Activated CD4-positive, alpha-beta T cell treated with anti-CD3 and anti-CD28 coated beads for 1 hour (primary cell): Measurements from ENCODE around the gene EXOC3L4.
"Not testable (repeated sequence)": the region's sequence is repeated elsewhere in the genome, so short reads cannot be mapped to it uniquely, and the experiment has no call there.

Experiments used
- DNase-seq: peaks from one replicate; pipeline ENCODE4 v3.0.0-alpha.2; 2020

Gene EXOC3L4

DNA sequence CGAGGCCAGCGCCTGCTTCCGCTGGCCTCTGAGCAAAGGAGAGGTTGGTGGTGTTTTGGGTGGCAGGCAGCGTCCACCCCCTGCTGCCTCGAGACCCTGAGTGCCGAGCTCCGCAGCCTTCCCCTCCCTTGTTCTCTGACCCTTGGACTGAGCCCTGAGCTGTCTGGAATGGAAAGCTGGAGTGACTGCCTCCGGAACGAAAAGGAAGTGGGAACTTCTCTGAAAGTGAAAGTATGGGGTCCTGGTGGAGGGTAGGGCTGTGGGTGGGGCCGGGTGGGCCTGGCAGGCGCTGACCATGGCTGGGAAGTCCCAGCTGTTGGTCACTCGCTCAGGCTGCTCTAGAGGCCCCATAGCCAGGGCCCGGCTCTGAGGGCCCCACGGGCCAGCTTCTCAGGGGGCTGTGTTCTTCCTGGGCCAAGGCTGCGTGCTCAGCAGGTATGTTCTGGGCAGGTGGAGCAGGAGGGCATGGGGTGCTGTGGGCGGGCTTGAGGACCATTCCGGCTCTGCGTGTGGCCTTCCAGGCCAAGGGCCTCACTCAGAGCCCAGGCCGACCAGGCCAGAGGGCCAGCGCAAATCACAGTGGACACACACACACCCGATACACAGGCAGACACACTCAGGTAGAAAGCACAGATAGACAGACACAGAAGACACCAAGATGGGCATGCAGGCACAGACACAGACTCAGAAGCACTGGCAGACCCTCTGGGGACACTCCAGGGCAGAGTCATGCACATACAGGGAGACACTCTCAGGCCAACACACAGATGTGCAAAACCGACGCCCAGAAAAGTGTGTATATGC, at the start of gene EXOC3L4:
Gene EXOC3L4 (plus strand): TSS at position 320 of the 804 bp plus-strand sequence. CDS start 5,495 bp downstream, outside the sequence.
- DNase-seq, result no peak

DNA sequence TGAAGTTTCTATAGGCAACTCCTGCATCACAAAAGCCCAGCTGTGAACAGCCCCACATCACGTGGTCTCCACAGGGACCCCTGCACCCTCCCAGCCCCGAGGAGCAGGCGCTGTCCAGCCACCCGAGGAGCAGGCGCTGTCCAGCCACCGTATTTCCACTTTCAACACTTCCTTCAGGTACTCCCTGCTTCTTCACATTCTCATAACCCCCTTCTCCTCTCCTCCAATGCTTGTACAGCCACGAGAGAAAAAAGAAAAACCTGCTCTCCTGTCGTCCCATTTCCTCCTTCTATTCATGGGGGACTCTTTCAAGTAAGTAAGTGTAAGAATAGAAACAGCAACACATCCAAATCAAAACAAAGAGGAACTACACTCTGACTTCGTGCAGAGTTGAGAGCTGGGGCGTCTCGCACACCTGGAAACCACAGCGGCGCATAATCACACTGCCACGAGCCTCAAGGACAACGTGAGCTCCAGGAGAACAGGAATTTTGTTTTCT, 49.1 kb upstream of the EXOC3L4 start:
- no peak for DNase-seq

DNA sequence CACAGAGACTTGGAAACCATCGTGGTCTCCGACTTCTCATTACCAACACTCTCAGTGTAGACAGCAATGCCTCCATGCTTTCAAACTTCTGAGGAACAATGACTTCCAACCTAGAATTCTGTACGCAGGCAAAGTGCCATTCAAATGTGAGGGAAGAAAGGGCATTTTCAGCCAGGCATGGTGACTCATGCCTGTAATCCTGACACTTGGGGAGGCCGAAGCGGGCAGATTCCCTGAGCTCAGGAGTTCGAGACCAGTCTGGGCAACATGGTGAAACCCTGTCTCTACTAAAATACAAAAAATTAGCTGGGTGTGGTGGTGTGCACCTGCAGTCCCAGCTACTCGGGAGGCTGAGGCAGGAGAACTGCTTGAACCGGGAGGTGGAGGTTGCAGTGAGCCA, 47.1 kb upstream of the EXOC3L4 start:
- not testable (repeated sequence) for DNase-seq

DNA sequence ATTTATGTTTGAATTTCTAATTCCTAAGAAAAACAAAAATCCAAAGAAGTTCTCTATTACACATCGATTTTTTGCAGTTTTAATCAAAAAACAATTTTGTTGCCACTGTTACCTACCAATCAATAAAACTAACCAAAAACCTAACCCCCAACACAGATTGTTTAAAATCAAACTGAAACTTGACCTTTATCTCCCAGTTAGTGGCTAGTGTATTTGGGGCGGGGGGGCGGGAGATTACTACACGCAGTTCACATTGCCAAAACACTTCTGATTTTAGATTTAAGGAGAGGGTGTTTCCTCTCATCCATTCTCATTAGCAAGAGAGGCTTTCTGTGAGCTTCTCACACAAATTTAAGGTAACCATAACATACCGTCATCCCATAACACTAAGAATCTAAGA, 43.6 kb upstream of the EXOC3L4 start:
- no peak for DNase-seq

DNA sequence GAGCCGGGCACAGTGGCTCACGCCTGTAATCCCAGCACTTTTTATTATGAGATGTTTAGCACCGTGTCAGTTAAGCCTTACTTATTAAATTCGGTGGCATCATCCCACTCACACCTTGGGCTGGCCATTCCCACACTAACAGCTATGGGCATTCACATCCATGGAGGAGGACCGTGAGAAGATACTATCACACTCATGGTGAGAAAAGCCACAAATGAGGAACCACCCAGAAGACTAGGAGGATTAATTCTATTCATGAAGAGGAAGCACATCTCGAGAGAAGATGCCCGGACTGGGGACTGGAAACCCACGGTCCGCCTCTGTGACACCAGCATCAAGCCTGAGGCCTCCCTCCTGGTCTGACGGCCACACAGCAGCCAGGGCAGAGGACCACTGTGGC, 42.1 kb upstream of the EXOC3L4 start:
- no peak for DNase-seq

DNA sequence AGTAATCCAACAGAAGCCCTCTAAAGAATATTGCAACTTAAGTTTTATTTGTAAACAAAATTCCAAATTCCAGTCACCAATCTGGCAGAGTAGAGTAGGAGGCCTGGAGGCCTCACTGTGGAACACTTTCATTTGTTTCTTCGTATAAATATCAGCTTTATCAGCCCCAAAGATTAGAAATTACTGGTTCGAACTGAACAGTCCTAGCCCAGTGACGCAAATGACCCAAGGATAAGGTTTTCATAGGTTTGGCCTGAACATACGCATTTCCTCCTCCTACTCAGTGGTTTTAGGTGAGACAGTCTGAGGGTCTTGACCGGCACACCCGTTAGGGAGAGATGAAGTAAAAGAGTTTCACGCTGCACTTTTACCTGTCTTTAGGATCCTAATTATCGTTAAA, 38.8 kb upstream of the EXOC3L4 start:
- DNase-seq, result no peak

DNA sequence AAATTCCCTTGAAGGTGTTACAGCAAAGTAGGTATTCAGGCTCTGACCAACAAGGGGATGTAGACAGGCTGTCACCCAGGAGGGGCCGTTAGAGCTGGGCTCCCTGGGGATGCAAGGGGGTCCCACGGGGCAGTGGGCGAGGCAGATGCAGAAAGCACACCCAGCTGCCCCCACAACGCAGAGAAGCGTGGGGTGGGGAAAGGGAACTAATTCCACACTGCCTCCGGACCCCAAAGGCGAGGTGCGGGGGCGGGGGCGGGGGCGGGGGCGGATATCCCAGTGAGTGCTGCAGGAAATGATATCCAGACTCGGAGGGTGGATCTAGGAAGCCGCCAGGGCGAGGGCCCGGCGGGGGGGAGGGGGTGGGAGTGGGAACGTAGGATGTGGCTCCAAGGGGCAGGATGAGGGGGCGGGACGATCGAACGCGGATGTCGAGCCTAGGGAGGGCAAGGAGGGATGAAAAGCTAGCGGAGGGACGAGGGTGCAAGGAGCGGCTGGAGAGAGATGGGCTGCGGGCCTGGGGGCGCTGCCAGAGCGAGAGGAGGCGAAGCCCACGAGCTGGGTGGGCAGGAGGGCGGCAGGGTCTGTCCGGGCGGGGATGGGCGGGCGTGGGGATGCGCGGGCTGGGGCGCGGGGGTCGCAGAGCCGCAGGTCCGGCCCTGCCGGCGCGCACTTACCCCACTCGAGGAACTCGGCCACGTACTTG, 38.0 kb upstream of the EXOC3L4 start:
- no peak for DNase-seq

DNA sequence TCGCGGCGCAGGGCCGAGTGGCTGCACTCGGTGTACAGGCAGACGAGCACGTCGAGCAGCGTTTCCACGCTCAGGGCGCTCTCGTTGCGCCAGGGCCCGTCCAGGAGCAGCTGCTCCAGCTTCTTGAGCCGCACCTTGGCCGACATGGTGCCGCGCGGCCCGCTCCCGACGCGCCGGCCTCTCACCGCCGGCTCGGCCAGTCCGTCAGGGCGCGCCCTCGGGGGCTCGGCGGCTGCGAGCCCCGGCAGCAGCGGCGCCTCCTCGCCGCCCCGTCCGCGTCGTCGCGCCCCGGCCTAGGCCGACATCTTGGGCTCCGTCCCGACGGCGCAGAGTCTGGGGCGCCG, 37.5 kb upstream of the EXOC3L4 start:
- no peak for DNase-seq

DNA sequence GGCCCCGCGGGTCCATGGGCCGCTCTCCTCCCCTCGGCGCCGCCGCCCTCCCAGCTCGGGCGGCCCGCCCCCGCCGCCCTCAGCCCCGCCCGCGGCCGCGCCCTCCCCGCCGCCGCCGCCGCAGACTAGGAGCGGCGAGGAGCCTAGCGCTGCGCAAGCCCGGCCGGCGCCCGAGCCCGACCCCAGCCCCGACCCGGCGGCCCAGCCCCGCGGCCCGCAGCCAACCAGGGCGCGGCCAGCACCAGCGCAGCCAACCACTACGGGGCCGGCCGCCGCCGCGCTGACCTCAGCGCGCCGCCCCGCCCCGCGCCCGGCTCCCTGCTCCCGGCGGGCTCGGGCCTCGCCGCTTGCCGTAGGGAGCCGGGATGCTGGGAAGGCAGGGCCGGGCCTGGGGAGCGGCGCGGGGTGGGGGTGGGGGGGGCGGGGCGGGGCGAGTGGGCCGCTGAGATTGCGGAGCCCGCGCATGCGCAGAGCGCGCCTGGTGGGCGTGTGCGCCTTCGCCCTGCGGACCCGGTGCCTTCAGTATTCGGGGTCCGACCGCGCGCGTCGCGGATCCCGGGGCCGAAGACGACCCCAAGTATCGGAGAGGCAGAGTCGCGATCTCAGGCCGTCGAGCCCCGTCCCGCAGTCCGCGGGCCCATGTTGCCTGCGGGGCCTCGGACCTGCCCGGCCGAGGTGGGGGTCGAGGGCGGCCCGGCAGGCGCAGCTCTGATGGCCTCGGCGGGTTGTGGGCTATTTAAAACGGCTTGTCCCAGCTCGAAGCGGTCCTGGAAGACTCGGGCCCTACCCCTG, 37.0 kb upstream of the EXOC3L4 start, which contains the start of gene CDC42BPB:
Gene CDC42BPB (minus strand): TSS at position 178 of the 792 bp plus-strand sequence. CDS start 376 bp downstream, outside the sequence.
- DNase-seq, result peak; percentile 46

DNA sequence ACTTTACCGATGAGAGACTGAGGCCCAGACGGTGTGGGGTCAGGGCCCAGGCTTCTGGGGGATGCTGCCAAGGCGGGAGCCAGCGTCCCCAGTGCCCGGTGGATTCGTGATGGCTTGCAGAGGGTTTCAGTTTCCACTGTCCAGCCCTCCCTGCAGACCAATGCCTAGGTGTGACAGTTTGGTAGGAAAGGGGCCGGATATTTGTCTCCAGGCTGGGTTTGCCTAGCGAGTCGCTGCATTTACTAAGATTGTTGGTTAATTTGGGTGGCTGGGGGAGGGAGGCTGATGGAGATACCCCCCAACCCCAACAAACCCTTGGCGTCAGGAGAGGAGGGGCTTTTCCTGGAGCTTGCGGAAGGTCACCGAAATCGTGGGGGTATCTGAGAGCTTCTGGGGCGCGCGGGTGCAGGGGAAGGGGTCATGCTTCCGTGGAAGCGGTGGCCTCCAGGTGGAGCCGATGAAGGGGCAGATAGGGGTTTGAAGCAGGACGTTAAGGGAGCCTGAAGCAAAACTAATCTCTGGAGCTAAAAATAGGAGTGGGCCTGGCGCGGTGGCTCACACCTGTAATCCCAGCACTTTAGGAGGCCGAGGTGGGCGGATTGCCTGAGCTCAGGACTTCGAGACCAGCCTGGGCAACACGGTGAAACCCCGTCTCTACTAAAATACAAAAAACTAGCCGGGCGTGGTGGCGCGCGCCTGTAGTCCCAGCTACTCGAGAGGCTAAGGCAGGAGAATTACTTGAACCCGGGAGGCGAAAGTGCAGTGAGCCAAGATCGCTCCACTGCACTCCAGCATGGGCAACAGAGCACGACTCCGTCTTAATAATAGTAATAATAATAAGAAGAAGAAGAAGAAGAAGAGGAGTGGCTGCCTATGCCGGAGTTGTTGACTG, 36.1 kb upstream of the EXOC3L4 start:
- DNase-seq, result no peak

DNA sequence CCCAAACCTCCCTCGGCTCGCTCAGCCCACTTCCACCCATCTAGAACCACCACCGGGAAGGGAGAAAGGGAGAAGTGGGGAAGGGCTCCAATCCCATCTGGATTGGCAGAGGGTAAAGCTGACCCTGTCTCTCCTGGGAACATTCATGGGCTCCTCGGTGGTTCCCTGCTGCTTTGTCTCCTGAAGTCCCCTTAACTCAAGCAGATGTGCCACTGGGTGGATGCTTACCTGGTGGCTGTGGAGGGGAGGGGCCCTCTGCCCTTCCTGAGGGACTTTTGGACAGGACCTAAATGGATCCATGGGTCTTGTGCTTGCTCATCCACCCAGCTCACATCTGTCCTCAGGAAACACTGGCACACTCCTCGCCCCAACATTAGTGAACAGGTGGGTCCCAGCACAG, 35.0 kb upstream of the EXOC3L4 start:
- no peak for DNase-seq

DNA sequence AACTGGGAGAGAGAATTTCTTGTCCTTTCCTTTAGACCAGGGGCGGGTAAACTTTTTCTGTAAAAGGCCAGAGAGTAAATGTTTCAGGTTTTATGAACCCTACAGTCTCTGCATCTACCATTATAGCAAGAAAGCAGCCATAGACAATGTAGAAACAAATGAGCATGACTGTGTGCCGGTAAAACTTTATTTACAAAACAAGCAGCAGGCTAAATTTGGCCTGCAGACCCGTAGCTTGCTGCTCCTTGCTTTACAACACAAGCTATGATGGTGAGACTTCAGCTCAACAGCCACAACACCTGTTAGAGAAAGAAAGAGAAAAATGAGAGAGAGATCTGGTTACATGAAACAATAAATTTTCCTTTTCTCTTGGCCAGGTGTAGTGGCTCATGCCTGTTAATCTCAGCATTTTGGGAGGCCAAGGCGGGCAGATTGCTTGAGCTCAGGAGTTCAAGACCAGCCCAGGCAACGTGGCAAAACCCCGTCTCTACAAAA, 33.0 kb upstream of the EXOC3L4 start:
- DNase-seq, result no peak

DNA sequence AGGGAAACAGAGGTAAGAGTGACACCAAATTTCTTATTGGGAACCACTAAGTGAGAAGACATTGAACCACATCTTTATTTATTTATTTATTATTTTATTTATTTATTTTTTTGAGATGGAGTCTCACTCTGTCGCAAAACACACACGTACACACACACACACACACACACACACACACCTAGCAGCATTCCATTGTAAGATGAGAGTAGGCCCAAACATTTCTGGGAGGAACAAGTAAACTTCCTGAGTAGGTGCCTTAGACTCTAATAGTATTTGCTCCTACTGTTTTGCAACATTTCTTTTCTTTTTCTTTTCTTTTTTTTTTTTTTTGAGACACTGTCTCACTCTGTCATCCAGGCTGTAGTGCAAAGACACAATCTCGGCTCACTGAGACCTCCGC, 30.1 kb upstream of the EXOC3L4 start:
- DNase-seq, result no peak

DNA sequence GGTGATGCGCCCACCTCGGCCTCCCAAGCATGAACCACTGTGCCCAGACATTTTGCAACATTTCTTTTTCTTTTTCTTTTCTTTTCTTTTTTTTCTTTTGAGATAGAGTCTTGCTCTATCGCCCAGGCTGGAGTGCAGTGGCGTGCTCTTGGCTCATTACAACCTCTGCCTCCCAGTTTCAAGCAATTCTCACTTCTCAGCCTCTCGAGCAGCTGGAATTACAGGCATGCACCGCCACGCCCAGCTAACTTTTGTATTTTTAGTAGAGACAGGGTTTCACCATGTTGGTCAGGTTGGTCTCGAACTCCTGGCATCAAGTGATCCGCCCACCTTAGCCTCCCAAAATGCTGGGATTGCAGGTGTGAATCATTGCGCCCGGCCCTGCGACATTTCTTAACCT, 29.5 kb upstream of the EXOC3L4 start:
- DNase-seq, result no peak

DNA sequence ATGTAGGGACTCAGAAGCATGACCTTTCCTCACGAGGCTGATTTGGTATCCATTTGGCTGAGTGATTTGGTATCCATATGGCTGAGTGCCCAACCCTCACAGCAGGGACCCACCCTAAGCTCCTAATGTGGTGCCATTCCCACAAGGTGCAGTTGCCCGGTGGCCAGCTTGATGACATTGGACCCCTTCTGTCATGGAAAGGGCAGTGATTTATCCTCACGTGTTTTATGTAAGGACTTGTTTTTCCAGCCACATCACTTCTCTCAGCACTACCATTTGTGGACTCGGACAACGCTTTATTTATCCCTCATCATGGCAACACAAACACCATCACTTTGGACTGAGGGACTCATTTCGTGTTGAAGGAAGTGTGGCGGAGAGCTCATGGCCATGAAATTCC, 28.7 kb upstream of the EXOC3L4 start:
- no peak for DNase-seq

DNA sequence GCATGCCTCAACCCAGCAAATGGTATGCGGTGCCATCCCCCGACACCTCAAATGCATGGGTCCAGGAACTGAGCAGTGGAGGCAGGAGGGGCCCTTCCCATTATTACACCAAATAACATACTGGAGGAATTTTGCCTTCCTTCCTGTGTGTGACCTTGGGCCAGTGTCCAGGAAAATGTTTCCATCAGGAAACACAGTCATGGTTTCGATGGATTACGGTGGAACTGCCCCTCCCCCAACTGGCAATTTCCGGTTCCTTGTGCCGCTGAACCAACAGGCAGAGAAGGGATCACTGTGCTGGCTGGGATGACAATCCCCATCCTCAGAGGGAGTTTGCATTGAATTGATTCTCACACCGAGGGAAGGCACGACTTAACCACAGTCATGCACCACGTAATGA, 28.1 kb upstream of the EXOC3L4 start:
- no peak for DNase-seq

DNA sequence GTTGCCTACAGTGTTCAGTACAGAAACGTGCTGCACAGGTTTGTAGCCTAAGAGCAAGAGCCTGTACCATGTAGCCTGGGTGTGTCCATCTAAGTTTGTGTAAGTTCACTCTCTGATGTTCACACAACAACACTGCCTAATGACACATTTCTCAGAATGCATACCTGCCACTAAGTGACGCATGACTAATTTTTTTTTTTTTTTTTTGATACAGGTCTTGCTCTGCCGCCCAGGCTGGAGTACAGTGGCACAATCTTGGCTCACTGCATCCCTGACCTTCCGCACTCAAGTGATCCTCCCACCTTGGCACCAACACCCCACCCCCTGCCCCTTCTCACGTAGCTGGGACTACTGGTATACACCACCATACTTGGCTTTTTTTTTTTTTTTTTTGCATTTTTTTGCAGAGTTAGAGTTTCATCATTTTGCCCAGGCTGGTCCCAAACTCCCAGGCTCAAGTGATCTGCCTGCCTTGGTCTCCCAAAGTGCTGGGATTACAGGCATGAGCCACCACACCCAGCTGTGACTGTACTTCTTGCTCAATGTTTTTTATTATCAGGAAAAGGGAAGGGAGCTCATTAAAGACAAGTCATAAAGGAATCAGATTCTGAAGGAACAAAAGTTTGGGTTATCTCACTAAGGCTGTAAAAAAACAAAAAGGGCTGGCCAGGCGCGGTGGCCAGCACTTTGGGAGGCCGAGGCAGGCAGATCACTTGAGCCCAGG, 27.1 kb upstream of the EXOC3L4 start:
- no peak for DNase-seq

DNA sequence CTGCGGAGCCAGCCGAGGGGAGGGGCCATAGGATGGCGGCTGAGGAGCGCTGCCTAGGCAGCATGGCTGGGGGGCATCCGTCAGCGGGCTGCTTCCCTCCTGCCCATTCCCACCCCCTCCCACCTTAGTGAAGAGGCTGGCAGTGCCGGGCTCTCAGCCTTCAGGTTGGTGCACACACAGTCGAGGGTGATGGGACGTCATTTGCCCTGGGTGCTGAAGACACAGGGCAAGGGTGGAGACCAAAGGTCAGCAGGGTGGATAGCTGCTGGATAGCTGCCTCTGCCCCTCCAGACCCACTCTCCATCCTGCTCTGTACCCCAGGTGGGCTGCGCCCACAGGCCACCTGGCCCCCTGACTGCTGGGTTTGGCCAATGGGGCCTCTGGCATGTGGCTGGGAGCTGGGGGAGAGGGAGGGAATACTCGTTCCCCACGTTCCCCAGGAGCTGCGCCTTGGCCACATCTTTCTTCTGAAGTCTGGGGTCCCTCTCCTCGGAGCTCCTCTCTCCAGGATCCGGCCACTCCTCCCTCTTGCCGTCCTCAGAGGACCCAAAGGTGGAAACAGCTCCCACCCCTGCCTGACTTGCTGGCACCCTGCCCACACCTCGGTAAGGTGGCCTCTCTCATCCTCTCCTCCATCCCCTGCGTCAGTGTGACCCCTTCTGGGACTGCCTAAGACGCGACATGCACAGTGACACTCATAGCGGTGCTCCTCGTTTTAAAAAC, 26.0 kb upstream of the EXOC3L4 start:
- no peak for DNase-seq

DNA sequence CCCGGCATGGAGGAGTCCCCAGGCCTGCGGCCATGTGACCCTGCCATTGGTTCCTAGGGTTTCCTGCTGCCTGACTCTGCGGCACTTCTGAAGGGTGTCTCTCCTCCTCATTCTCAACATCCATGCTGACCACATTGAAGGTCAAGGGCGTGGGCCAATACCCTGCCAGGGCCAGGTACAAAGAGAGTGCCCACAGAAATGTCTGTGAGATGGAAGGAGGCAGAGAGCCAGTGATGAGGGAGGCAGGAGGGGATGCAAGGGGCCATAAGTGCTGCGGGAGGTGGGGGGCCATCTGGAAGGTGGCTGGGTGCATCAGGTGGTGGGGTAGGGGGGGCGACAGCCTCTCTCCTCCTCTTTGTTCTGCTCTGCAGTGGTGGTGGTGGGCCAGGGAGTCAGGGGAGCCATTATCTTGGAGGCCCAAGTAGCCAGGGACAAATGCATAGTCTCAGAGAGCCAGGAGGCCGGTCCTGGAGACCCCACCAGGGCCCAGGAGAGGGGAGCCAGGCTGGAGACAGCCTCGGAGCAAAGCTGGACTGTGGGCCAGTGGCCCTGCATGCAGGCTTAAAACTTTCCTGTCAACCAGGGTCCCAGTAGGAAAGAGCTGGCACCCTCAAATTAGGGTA, 24.2 kb upstream of the EXOC3L4 start:
- DNase-seq, result no peak

DNA sequence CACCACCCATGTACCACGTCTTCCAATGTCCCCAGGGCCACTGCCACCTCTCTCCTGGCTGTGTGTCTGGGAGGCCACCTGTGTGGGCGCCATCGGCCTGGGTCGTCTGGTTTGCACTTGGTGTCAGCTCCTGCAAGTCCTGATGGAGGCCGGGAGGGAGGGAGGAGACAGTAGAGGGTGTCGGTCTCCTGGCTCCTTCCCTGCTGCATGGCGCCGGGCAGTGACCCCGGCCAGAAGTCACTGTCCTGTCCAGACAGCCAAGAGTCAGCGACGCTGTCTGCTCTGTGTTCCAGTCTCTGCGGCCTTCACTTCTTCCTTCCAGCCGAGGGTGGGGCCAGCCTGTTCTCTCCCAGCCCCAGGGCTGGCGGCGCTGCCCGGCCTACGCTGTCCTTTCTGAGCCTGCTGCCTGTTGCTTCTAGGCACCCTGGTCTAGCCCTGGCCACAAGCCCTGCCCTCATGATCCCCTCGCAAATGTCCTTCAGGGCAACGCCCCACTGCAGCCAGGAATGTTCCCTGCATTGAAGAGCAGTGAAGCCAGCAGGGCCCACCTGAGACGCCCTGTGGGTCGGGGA, 23.5 kb upstream of the EXOC3L4 start:
- no peak for DNase-seq
